Activated naive CD4-positive, alpha-beta T cell treated with anti-CD3 and anti-CD28 coated beads, Interleukin-2, amount 50 U/mL, for 24 hours (primary cell): ENCODE data around the gene FAM180B.
"Not testable (repeated sequence)": the region's sequence is repeated elsewhere in the genome, so short reads cannot be mapped to it uniquely, and the experiment has no call there.

Experiments used
- H3K27ac Mint-ChIP-seq: one replicate; pipeline ENCODE4 v1.8.0; 2021; ENCODE audit warnings: mild to moderate bottlenecking, mixed read lengths
- H3K27me3 Mint-ChIP-seq: one replicate; pipeline ENCODE4 v1.8.0; 2021; ENCODE audit warnings: mixed read lengths
- H3K36me3 Mint-ChIP-seq: one replicate; pipeline ENCODE4 v1.8.0; 2021; ENCODE audit warnings: mixed read lengths
- H3K4me1 Mint-ChIP-seq: one replicate; pipeline ENCODE4 v1.8.0; 2021; ENCODE audit warnings: mixed read lengths
- H3K4me3 Mint-ChIP-seq: one replicate; pipeline ENCODE4 v1.8.0; 2021; ENCODE audit warnings: mild to moderate bottlenecking, mixed read lengths
- H3K9me3 Mint-ChIP-seq: one replicate; pipeline ENCODE4 v1.8.0; 2021; ENCODE audit warnings: mixed read lengths

Gene FAM180B

GRCh38 chr11:47605921-47606320, 19.4 kb downstream of the FAM180B start:
- H3K4me1 Mint-ChIP-seq = no peaks in the 10 kb centered on the region
- no peaks in the 10 kb centered on the region for H3K36me3 Mint-ChIP-seq
- no peaks in the 10 kb centered on the region for H3K27me3 Mint-ChIP-seq
- H3K9me3 Mint-ChIP-seq = no peaks in the 10 kb centered on the region
- no peak overlapping the region for H3K4me3 Mint-ChIP-seq
- H3K27ac Mint-ChIP-seq = no peak overlapping the region

DNA sequence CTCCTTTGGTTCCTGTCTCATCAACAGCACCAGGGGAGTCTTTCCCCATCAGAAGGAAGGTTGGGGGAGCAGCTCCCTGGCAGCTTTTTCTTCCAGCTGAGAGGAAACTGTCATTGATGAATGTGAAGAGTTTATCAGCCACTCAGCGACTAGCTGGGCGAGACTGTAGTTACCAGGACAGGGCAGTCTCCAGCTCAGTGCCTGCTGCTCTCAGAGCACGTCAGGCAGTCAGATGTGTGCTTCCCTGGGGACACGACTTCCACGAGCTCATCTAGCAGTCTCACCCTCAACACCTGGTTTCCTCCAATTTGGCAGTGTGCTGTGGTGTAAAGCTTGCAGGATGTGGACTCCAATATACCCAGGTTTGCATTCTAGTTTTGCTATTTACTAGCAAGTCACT, 20.3 kb downstream of the FAM180B start:
- H3K27me3 Mint-ChIP-seq = no peaks in the 10 kb centered on the region
- no peak overlapping the region for H3K27ac Mint-ChIP-seq
- no peaks in the 10 kb centered on the region for H3K9me3 Mint-ChIP-seq
- H3K4me3 Mint-ChIP-seq = no peak overlapping the region
- no peaks in the 10 kb centered on the region for H3K36me3 Mint-ChIP-seq
- H3K4me1 Mint-ChIP-seq = no peaks in the 10 kb centered on the region

GRCh38 chr11:47607380-47607779, 20.9 kb downstream of the FAM180B start:
- Mint-ChIP-seq H3K4me3 (no peak overlapping the region), H3K27ac (no peak overlapping the region), H3K36me3 (no peaks in the 10 kb centered on the region), H3K9me3 (no peaks in the 10 kb centered on the region), H3K4me1 (no peaks in the 10 kb centered on the region), H3K27me3 (no peaks in the 10 kb centered on the region)

DNA sequence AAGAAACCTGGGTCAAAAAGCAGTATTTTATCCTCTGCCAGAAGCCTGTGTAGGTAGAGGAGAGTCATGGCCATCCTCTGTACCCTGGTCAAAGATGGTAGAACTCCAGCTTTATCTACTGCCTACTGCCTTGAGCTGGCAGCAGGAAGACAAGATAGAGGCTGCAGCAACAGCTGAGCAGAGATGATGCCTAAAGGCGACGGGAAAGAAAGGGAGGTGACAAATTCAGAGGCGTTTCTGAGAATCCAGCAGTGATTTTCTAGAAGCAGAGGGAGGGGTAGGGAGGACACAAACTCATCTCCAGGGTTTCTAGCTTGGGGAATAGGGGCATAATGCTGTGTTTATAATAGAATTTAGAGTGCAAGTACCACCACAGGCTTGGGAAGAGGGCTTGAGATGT, 23.2 kb downstream of the FAM180B start:
- no peaks in the 10 kb centered on the region for H3K4me1 Mint-ChIP-seq
- no peaks in the 10 kb centered on the region for H3K9me3 Mint-ChIP-seq
- H3K4me3 Mint-ChIP-seq = no peak overlapping the region
- peak overlapping the region; percentile 10 for H3K27ac Mint-ChIP-seq
- H3K36me3 Mint-ChIP-seq = no peaks in the 10 kb centered on the region
- H3K27me3 Mint-ChIP-seq = no peaks in the 10 kb centered on the region

DNA sequence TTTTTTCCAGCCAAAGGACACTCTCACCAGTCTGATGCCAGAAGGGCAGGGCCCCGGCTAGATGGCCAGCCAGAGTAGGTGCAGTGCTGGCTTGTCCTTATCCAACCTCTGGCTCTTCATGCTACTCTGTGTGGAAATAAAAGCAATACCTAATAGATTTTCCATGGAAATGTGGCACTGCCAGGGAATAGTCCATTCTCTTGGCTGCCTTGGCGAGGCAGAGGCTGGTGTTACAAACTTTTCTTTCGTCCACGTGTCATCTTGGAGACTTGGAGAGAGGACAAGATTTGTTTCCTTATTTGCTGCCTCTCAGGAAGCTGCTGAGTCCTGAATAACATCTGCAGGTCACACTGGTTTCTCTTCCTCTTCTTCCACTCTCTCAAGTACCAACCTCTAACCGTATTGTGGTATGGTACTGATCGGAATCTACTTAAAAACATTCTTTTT, 24.9 kb downstream of the FAM180B start:
- Mint-ChIP-seq H3K9me3 (no peaks in the 10 kb centered on the region), H3K27ac (peak overlapping the region; percentile 59), H3K4me3 (no peak overlapping the region), H3K27me3 (no peaks in the 10 kb centered on the region), H3K4me1 (no peaks in the 10 kb centered on the region), H3K36me3 (no peaks in the 10 kb centered on the region)

DNA sequence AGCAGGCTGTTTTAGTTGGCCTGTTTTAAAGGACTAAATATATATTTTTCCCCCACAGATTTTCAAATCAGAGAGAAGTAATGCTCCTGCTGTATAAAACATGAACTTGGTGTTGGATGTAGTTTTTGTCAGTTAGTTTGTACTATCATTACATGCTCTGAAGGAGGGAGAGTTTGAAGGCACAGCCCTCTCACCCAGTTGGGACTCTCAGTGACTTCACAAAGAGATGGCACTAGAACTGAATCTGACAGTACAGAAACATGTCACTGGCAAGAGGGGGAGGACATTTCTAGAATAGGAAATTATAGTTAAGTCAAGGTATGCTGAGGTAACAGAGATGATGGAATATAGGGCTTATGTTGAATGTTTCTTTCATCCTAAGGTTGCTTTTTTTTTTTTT, 28.8 kb downstream of the FAM180B start:
- H3K4me1 Mint-ChIP-seq = no peaks in the 10 kb centered on the region
- H3K4me3 Mint-ChIP-seq = no peak overlapping the region
- no peaks in the 10 kb centered on the region for H3K9me3 Mint-ChIP-seq
- H3K36me3 Mint-ChIP-seq = peaks cover 3% of the 10 kb centered on the region
- no peaks in the 10 kb centered on the region for H3K27me3 Mint-ChIP-seq
- no peak overlapping the region for H3K27ac Mint-ChIP-seq

DNA sequence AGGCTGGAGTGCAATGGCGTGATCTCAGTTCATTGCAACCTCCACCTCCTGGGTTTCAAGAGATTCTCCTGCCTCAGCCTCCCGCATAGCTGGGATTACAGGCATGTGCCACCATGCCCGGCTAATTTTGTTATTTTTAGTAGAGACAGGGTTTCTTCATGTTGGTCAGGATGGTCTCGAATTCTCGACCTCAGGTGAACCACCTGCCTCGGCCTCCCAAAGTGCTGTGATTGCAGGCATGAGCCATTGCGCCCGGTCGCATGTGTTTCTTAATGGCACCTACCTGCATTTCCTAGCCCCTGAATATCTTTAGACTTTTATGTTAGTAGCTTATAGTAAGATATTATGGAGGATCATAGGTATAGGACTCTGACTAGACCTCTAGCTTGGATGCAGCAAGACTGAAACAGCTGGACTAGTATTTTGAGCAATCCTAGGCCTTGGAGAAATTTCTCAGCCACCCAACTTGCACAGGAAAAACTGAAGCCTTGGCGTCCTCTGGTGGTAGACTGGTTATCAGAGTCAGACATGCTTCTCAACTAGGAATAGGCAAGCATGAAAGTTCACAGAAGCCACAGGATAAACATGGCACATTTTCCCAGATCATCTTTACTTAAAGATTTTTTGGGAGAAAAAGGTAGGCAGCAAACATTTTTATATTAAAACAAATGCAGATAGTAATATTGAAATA, 30.4 kb downstream of the FAM180B start:
- H3K27ac Mint-ChIP-seq = no peak overlapping the region
- no peaks in the 10 kb centered on the region for H3K27me3 Mint-ChIP-seq
- no peak overlapping the region for H3K4me3 Mint-ChIP-seq
- H3K4me1 Mint-ChIP-seq = no peaks in the 10 kb centered on the region
- peaks cover 3% of the 10 kb centered on the region for H3K36me3 Mint-ChIP-seq
- no peaks in the 10 kb centered on the region for H3K9me3 Mint-ChIP-seq

GRCh38 chr11:47617417-47617809, 30.9 kb downstream of the FAM180B start:
- Mint-ChIP-seq H3K36me3 (peaks cover 3% of the 10 kb centered on the region), H3K27me3 (no peaks in the 10 kb centered on the region), H3K27ac (peak overlapping the region; percentile 13), H3K4me3 (no peak overlapping the region), H3K9me3 (no peaks in the 10 kb centered on the region), H3K4me1 (no peaks in the 10 kb centered on the region)

DNA sequence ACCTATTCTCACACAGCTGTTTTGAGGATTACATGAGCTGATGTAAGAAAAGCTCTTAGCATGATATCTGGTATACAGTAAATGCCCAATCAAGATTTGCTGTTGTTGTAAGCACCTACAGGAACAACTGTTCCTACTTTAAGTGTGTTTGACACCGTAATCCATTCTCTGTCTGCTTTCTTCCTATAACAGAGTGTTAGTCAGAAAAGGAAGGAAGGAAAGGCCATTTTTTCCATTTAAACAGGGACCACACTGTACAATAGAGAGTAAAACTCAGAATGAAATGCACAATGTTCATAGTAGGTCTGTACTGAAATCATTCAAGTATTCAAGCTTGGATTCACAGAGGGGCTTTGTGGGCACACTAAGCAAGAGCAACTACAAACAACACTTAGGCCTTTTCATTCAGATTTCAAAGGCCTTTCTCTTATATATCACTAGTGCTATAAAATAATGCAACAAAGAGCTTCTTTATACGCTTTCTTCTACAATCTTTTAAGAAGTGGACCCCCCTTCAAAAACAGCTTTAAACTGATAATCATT, 34.4 kb downstream of the FAM180B start:
- peaks cover 8% of the 10 kb centered on the region for H3K36me3 Mint-ChIP-seq
- no peaks in the 10 kb centered on the region for H3K4me1 Mint-ChIP-seq

GRCh38 chr11:47626234-47626633, 39.8 kb downstream of the FAM180B start:
- H3K9me3 Mint-ChIP-seq = no peaks in the 10 kb centered on the region
- H3K27ac Mint-ChIP-seq = no peak overlapping the region
- no peaks in the 10 kb centered on the region for H3K27me3 Mint-ChIP-seq
- no peaks in the 10 kb centered on the region for H3K4me1 Mint-ChIP-seq
- peaks cover 11% of the 10 kb centered on the region for H3K36me3 Mint-ChIP-seq
- no peak overlapping the region for H3K4me3 Mint-ChIP-seq

More for the DNA sequence above, 34.4 kb downstream of the FAM180B start:
- Mint-ChIP-seq H3K4me3 (no peak overlapping the region), H3K27ac (peak overlapping the region; percentile 23), H3K9me3 (no peaks in the 10 kb centered on the region), H3K27me3 (no peaks in the 10 kb centered on the region)

DNA sequence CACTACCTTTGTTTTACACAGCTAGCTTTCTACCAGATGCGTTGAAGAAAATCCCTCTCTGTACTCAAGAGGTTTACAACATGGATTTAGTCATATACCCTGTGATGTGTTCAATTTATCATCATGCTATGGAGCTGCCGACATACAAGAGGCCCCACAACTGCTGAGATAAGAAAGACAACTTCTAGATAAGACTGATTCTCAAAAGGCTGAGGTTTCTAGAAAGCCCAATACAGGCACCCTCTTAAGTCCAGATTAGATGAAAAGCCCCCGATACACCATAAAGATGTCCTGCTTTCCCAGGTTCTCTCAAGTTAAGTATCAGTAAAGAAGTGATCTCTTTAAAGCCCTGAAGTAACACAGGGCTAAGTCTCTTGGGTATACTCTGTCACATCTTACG, 41.5 kb downstream of the FAM180B start:
- Mint-ChIP-seq H3K4me1 (no peaks in the 10 kb centered on the region), H3K27ac (no peak overlapping the region), H3K36me3 (peaks cover 15% of the 10 kb centered on the region), H3K27me3 (no peaks in the 10 kb centered on the region), H3K9me3 (no peaks in the 10 kb centered on the region), H3K4me3 (no peak overlapping the region)

DNA sequence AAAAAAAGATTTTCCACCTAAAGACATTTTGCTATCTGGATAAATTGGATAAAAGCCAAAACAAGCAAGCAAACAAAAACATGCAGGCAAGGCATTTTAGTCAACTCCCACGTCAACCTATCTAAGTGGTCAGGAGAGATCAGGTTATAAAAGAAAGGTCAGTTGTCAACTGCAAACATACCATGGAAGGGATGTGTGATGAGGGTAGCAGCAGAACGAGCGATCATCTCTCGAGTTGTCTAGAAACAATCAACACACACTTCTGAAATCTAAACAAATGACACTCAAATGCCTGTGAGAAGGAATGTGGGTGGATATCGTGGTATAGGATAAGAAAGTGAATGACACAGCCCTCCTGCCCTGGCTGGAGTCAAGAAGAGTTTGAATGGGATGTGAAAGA, 45.0 kb downstream of the FAM180B start:
- H3K27ac Mint-ChIP-seq = peak overlapping the region; percentile 52
- H3K36me3 Mint-ChIP-seq = peaks cover 14% of the 10 kb centered on the region
- no peaks in the 10 kb centered on the region for H3K27me3 Mint-ChIP-seq
- H3K9me3 Mint-ChIP-seq = no peaks in the 10 kb centered on the region
- no peaks in the 10 kb centered on the region for H3K4me1 Mint-ChIP-seq
- no peak overlapping the region for H3K4me3 Mint-ChIP-seq

GRCh38 chr11:47636331-47636730, 49.9 kb downstream of the FAM180B start:
- H3K9me3 Mint-ChIP-seq, H3K27me3 Mint-ChIP-seq, H3K27ac Mint-ChIP-seq, H3K4me3 Mint-ChIP-seq: not testable (repeated sequence)
- Mint-ChIP-seq H3K4me1 (peaks cover 15% of the 10 kb centered on the region), H3K36me3 (peaks cover 16% of the 10 kb centered on the region)
